GM19463 (cell line): ENCODE measurements around the gene FSCN2.

ENCODE experiments used
- ATAC-seq: cut with Tn5 transposase; IDR thresholded peaks from one replicate; pipeline ENCODE4 v1.9.1; 2021; ENCODE audit warnings: mild to moderate bottlenecking, moderate library complexity; ENCODE audit not compliant: unreplicated experiment

The FSCN2 gene

DNA sequence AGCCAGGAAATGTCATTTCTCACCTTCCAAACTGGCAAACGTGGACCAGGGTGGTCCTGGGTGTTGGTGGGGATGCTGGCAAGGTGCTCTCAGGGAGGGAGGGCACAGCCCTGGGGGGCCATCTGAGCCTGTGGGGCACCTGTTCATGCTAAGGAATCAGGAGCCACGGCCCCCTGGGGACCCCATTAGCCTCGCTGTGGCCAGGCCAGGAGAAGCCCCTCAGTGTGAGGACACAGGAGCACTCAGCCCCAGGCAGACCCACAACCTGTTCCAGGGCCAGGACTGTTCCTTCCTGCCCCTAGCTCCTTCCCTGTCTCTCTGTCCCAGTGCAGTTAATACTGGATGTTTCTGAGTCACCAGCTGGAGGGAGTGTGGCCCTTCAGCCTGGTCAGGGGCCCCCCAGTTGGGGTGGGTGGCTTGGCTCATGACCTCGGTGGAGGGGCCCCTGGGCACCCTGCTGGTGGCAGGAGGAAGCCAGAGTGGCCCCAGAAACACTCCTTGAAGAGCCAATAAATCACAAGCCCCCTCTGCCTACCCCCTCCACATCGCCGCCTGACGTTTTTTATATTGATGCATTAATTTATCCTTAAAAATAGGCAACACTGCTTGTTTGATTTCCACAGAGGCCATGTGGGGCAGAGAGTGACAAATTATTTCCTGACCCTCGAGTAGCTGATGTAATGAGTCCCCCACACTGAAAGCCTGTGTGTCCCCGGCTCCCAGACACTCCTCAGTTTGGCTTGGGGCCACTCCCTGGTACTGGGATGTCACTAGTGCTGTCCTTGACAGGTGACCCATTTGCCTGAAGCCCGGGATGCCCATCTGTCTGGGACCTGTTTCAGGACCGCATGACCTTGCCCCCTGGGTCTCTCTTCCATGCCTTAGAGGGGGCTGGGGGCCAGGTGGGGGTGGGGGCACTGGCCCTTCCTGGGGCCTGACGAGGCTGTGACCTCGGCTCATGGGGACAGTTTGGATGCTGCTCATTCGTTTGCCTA is 37.9 kb upstream of the FSCN2 start:
- no peak for ATAC-seq

DNA sequence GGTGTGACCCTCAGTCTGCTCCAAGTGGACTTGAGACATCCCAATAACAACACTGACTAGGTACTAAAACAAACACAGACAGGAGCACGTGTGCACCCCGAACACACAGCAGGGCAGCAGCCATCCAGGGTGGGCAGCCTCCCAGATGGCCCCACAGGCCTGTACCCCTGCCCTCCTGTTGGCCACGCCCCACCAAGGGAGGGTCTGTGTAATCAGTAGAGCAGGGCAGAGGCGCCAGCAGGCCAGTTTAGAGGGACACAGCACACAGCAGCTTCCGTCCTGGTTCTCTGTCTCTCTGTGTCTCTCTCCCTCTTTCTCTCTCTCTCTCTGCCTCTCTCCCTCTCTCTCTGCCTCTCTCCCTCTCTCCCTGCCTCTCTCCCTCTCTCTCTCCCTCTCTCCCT is 37.0 kb upstream of the FSCN2 start:
- ATAC-seq: no peak

DNA sequence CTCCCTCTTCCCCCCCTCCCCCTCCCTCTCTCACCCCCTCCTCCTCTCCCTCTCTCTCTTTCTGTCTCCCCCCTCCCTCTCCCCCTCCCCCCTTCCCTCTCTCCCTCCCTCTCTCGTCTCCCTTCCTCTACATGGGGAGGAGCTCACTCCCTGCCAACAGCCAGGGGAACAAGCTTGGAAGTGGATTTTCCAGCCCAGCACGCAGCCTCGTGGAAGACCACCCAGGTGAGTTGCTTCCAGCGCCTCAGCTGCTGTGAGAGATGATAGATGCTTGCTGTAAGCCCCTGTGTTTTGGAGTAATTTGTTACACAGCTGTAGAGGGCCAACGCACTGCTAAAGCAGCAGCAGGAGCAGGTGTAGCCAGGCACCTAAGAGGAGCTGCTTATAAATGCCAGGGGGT is 36.4 kb upstream of the FSCN2 start:
- no peak for ATAC-seq

DNA sequence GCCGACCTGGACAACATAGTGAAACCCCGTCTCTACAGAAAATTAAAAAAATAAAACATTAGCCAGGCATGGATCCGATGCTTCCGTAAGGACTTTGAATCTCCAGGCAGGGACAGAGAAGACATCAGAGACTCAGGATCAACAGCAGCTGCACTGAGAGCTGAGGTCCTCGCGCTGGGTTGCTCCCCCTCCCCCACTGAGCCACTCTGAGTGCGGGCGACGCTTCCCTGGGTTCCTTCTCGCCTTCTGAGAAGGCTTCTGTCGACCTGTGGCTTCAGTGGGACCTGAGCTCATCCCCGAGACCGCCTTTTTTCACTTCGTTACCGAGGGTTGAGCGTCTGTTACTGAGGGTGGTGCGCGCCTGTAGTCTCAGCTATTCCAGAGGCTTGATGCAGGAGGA is 36.0 kb upstream of the FSCN2 start:
- ATAC-seq: no peak

DNA sequence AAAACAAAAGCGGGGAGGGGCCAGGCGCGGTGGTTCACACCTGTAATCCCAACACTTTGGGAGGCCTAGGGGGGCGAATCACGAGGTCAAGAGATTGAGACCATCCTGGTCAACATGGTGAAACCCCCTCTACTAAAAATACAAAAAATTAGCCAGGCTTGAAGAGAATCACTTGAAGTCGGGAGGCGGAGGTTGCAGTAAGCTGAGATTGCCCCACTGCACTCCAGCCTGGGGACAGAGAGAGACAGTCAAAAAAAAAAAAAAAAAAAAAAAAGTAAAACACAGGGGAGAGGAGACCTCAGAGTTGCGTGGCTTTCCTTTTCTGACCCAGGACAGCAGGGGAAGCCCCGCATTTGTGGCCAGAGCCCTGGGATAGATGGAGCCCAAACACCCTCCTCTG is 35.5 kb upstream of the FSCN2 start:
- no peak for ATAC-seq

DNA sequence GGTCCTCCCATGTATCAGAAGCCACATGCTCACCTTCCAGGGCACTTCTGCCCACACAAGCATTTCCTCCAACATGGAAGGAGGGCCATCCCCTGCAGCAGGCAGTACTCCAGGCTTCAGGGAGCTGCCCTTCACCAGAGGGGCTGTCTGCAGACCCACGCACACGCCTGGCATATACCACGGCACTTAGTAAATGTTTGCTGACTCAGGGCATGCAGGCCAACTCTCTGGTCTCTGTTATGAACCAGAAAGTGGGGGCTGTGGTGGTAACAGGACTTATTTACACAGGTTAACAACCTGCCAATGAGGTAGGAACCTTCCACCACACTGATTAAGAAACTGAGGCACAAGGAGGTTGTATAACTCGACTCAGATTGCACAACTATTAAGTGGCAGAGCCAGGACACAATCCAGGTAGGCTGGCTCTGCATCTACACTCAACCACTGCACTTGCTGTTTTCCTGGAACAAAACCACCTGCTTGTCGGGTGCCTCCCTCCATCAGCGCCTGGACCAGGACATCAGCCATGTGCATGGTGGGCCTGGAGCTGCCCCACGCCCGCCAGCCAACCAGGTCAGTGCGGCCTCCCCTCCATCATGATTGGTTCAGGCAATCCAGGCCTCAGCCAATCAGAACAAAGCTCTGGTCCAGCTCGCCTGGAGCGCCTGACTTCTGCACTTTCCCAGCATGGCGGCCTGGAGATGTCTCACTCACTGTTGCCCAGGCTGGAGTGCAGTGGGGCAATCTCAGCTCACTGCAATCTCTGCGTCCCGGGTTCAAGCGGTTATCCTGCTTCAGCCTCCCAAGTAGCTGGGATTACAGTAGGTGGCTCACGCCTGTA is 34.8 kb upstream of the FSCN2 start:
- ATAC-seq: no peak

DNA sequence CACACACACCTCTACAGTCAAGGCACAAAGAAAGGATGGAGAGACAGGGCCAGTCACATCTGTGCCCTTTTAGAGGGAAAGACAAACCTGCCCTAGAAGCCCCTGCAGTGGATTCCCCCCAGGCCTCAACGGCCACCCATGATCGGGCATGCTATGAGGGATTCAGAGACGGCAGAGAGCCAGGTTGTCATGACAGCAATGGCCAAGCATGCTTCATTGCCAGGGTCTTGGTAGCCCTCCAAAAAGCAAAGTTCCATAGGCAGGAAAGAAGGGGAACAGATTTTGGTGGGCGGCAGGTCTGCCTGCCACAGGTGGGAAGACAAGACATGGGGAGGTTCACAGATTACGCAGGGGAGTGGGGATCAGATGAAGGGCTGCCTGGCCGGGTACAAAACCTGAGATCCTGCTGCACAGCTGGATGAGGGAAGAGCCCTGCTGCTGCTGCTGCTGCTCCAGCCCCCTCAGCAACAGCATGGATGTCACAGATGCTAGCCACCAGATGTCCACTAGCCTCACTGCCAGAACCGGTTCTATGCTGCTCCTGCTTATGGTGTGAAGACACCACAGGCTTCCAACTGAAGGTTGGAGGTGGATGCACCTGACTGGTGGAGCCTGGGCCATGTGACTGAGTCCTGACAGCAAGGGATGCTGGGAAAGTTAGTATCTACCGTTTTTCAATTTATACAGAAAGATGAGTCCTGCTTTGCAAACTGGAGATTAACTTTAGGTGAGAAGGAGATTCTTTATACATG is 33.4 kb upstream of the FSCN2 start:
- no peak for ATAC-seq

DNA sequence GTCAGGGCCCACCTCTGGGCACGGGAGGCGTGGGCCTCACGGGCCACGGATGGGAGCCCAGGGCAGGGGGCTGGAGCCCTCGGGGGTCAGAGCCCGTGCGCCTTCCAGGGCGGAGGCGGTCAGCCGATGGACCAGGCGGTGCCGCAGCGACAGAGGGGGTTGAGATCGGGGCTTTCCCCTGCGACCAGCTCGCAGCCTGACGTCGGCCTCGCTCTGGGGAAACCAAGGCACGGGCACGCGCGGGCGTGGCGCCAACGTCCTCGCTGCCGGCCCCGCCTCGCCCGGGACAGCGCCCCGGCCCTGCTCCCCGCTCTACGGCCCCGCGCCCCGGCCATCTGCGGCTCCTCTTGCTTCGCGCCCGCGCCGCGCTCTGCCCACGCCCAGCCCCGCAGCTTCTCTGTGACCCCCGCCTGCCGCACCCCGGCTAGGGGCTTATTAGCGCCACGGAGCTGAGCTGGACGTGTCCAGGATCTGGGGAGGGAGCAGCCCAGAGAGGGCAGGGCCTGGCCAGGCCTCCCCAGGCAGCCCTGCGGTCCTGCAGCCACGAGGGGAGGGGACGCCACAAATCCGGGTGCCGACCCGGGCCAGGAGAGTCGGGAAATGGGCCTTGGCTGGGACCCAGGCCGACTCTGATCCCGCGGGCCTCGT is 29.1 kb upstream of the FSCN2 start:
- no peak for ATAC-seq

DNA sequence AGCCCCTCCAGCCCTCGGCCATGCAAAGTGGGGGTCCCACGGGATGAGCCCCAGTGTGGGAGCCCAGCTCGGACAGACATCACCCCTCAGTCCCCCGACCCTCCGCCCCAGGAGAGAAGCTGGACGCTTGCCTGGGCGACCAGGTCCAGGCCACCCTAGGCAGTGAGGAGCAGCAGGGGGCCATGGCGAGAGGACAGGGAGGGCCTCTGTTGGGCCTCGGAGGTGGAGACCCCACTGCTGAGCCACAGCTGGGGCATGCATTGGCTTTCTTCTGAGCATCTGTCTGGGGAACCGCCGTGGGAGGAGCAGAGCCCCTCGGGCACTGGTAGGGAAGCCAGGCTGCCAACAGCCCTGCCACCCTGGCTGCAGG is 28.6 kb upstream of the FSCN2 start:
- ATAC-seq: no peak

DNA sequence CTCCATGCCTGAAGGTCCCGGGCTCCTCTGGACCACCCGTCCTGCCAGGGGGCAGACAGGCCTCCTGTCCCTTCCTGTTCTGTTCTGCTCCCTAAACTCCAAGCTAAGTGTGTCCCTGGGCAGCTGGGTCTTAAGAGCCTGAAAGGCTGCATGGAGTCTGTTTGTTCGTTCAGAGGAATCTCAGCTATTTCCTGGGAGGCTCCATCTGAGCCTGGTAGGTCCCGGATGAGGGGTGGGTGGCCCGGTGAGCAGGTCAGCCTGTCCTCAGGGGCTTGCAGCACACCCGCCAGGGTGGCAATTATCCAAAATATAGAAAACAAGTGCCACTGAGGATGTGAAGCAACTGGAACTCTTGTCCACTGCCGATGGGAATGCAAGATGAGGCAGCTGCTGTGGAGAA is 28.1 kb upstream of the FSCN2 start:
- no peak for ATAC-seq

DNA sequence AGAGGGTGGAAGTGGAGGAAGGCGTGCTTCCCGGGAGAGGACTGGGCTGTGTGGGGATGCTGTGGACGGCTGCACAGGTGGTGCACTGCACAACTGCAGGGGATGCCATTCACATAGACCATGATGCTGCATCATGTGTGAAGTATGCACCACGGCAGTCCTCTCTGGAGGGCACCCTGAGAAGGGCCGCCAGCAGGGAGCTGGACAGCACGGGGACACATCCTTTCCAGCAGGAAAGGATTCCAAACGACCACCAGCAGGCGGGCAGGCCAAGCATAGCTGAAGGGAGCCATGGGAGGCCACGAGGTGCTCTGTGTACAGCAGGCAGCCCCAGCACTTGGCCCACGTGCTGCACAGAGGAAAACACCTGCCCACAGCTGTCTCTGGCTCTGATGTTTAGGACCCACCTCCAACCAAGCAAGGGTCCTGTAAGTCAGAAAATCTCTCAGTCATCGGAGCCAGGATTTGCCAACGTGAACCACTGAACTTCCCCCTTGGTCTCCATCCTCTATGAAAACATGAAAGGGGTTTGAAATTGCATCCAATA is 25.6 kb upstream of the FSCN2 start:
- no peak for ATAC-seq

DNA sequence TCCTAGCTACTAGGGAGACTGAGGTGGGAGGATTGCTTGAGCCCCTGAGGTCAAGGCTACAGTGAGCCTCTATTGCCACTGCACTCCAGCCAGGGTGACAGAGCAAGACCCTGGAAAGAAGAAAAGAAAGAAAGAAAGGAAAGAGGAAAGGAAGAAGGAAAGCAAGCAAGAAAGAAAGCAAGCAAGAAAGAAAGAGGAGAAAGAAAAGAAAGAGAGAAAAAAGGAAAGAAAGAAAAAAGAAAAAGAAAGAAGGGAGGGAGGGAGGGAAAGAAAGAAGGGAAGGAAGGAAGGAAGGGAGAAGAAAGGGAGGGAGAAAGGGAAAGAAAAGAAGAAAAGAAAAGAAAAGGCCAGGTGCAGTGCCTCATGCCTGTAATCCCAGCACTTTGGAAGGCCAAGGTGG is 24.6 kb upstream of the FSCN2 start:
- no peak for ATAC-seq

DNA sequence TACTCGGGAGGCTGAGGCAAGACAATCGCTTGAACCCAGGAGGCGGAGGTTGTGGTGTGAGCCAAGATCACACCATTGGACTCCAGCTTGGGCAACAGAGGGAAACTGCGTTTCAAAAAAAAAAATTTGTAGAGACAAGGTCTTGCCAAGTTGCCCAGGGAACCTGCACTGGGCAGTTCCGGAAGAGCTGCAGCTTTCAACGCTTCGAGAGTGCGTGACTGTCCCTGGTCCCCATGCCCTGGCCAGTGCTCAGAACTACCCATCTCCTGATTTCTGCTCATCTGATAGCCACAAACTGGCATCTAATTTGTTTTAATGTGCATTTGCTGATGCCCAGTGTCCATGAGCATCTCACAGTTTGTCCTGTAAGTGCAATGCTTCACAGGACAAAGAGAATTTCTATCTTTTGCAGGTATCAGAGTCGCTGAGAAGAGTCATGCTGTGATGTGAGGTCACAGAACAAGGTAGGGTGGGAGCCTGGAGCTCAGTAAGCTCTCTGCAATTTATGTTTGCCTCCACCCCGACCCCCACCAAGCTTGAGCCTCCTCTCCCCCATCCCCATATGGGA is 19.5 kb upstream of the FSCN2 start:
- ATAC-seq: no peak

DNA sequence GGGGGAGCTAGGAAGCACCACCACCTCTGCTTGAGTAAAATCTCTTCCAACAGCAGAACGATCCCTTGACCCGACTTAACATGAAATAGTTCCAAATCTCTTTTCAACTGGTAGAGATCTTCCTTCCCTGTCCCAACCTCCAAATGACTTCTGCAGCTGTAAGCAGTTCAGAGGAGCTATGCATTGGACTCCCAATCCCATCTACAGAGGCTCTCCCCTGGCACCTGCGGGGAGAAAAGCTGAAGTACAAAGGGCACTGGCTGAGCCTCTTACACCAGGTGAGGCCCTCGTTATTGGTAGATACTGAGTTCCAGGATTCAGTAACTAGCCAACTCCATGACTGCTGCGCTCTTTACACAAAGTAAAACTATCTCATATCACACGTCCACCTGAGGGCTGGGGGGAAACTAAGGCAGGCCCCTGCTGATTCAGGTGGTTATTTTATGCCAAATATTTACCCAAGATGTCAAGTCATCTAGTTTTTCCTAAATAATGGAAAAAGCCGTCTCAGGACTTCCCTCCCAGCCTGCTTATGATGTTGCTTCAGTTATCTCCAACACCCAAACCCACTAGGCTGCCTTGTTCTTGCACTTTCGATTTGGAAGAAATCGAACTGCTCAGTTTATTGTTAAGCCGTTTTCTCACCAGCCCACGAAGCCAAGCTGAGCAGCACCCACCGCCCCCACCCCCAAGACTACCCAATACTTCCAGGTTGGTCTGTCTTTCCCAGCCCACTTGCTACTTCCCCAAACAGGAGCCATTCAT is 18.8 kb upstream of the FSCN2 start:
- ATAC-seq: no peak

DNA sequence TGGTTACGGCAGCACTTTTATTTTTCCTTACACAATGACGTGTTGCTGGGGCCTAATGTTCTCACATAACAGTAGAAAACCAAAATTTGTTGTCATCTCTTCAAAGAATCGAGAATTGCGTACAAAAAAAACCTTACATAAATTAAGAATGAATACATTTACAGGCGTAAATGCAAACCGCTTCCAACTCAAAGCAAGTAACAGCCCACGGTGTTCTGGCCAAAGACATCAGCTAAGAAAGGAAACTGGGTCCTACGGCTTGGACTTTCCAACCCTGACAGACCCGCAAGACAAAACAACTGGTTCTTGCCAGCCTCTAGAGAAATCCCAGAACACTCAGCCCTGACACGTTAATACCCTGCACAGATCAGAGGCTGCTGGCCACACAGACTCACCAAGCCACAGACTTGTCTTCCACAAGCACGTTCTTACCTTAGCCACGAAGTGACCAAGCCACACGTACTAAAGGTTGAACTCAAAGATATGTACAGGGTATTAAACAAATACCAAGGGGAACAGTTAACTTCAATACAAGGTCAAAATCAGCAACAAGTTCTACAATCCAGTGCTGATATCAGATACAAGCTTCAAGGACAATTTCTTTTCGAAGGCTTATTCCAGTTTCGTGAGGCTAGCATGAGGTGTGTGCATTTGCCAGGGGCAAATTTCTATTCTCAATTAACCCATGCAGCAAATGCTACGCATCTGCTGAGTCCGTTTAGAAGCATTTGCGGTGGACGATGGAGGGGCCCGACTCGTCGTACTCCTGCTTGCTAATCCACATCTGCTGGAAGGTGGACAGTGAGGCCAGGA is 18.0 kb upstream of the FSCN2 start:
- no peak for ATAC-seq

DNA sequence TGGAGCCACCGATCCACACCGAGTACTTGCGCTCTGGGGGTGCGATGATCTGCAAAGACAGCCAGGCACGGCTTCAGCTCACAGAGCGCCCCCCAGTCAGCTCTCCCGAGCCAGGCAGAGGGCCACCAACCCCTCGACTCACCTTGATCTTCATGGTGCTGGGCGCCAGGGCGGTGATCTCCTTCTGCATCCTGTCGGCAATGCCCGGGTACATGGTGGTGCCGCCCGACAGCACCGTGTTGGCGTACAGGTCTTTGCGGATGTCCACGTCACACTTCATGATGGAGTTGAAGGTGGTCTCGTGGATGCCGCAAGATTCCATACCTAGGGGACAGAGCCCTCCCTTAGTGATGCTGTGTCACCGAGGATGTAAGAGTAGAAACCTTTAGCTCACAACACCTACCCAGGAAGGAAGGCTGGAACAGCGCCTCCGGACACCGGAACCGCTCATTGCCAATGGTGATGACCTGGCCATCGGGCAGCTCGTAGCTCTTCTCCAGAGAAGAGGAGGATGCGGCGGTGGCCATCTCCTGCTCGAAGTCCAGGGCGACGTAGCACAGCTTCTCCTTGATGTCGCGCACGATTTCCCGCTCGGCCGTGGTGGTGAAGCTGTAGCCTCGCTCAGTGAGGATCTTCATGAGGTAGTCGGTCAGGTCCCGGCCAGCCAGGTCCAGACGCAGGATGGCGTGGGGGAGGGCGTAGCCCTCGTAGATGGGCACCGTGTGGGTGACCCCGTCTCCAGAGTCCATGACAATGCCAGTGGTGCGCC is 17.2 kb upstream of the FSCN2 start:
- ATAC-seq: no peak

DNA sequence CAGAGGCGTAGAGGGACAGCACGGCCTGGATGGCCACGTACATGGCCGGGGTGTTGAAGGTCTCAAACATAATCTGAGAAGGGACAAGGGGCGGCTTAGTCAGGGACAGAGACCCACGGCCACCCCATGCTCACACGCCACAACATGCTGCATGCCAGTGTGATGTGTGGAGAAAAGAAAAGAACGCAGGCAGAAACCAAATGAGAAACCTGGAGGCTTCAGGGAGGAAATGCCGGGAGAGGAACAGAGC is 16.7 kb upstream of the FSCN2 start:
- no peak for ATAC-seq
